Hematopoietic multipotent progenitor cell treated with erythropoietin and hydrocortisone succinate and interleukin-3 and kit ligand, for 17 days (in vitro differentiated cells): ENCODE measurements around the gene DUOX1.

Source experiments
- DNase-seq: peaks from one replicate; pipeline ENCODE4 v3.0.0-alpha.2; 2015; ENCODE audit warnings: low spot score

DUOX1 gene

GRCh38 chr15:45106002-45106790 lies 23.6 kb upstream of the DUOX1 start:
- DNase-seq = no peak

- DNase-seq = no peak
Measured at GRCh38 chr15:45107941-45108630, 21.7 kb upstream of the DUOX1 start.

- DNase-seq = no peak
Measured at GRCh38 chr15:45110256-45110820, 19.5 kb upstream of the DUOX1 start.

GRCh38 chr15:45111390-45112142 lies 18.2 kb upstream of the DUOX1 start:
- no peak for DNase-seq

GRCh38 chr15:45112143-45112590 lies 17.6 kb upstream of the DUOX1 start:
- DNase-seq = no peak

GRCh38 chr15:45112591-45113379 lies 17.0 kb upstream of the DUOX1 start:
- DNase-seq = no peak

GRCh38 chr15:45113380-45113990 lies 16.3 kb upstream of the DUOX1 start:
- no peak for DNase-seq

- DNase-seq = no peak
Measured at GRCh38 chr15:45114076-45114750, 15.6 kb upstream of the DUOX1 start, which contains the start of the genes DUOX2 and DUOXA2. TSS of gene DUOX2 (minus strand) at chr15:45114172. CDS start at chr15:45113411, 761 bp downstream. TSS of gene DUOXA2 (plus strand) at chr15:45114326. CDS start at chr15:45114606, 280 bp downstream.

- DNase-seq = no peak
Measured at GRCh38 chr15:45114751-45115085, 15.1 kb upstream of the DUOX1 start.

- no peak for DNase-seq
Measured at GRCh38 chr15:45115312-45115820, 14.4 kb upstream of the DUOX1 start.

- no peak for DNase-seq
Measured at GRCh38 chr15:45116006-45116481, 13.8 kb upstream of the DUOX1 start.

- no peak for DNase-seq
Measured at GRCh38 chr15:45116482-45117307, 13.1 kb upstream of the DUOX1 start.

GRCh38 chr15:45117308-45118130 lies 12.3 kb upstream of the DUOX1 start:
- no peak for DNase-seq

- peak; percentile 64 for DNase-seq
Measured at GRCh38 chr15:45118131-45118588, 11.6 kb upstream of the DUOX1 start.

GRCh38 chr15:45118996-45119395 lies 10.8 kb upstream of the DUOX1 start:
- DNase-seq = no peak

GRCh38 chr15:45120081-45120972 lies 9.5 kb upstream of the DUOX1 start:
- DNase-seq = no peak

GRCh38 chr15:45121020-45121419 lies 8.8 kb upstream of the DUOX1 start:
- no peak for DNase-seq
